IMR-90 (cell line): ENCODE data around the gene PSMA1.
"Not testable (repeated sequence)": the region's sequence is repeated elsewhere in the genome, so short reads cannot be mapped to it uniquely, and the experiment has no call there.

ENCODE experiments used
- BHLHE40 ChIP-seq: fragments of 150-350 bp; IDR thresholded peaks from 2 replicates; pipeline ENCODE4 v1.6.1; 2016; ENCODE audit warnings: mild to moderate bottlenecking, low read depth, low read length
- CTCF ChIP-seq: conservative IDR thresholded peaks from 2 replicates; pipeline ENCODE4 v1.5.1; 2012; ENCODE audit warnings: mild to moderate bottlenecking, low read depth, low read length, improper control_type of control experiment
- MAFK ChIP-seq: IDR thresholded peaks from 2 replicates; pipeline ENCODE4 v1.6.1; 2012; ENCODE audit warnings: low read depth, low read length, improper control_type of control experiment
- MXI1 ChIP-seq: IDR thresholded peaks from 2 replicates; pipeline ENCODE4 v1.6.1; 2012; ENCODE audit warnings: low read depth, mild to moderate bottlenecking, low read length, moderate library complexity, borderline replicate concordance
- POLR2A ChIP-seq: IDR thresholded peaks from 2 replicates; pipeline ENCODE4 v1.6.1; 2012; ENCODE audit warnings: mild to moderate bottlenecking, low read depth, low read length
- RAD21 ChIP-seq: IDR thresholded peaks from 2 replicates; pipeline ENCODE4 v1.6.1; 2012; ENCODE audit warnings: low read length, improper control_type of control experiment
- RFX5 ChIP-seq: IDR thresholded peaks from 2 replicates; pipeline ENCODE4 v1.8.0; 2012; ENCODE audit warnings: low read depth, mild to moderate bottlenecking, low read length, moderate library complexity
- SMC3 ChIP-seq: fragments of 150-350 bp; IDR thresholded peaks from 2 replicates; pipeline ENCODE4 v1.6.1; 2016; ENCODE audit warnings: low read depth, mild to moderate bottlenecking, antibody characterized with exemption, low read length, moderate library complexity

GRCh38 chr11:14569516-14569915 lies 49.3 kb upstream of the PSMA1 start:
- not testable (repeated sequence) for TF ChIP-seq RFX5, CTCF, POLR2A, RAD21, SMC3, MXI1, MAFK, BHLHE40
